ENCODE data around the gene NPAS2.

NPAS2 gene

GRCh38 chr2:100974712-100975520 is 155.0 kb downstream of the NPAS2 start:
- TF ChIP-seq LEF1 (IDR thresholded peaks at IDR 0.05; ENCODE audit: borderline replicate concordance) (no peak), TARDBP (IDR thresholded peaks at IDR 0.05) (no peak), PKNOX1 (IDR thresholded peaks at IDR 0.05) (no peak), FOXK2 (IDR thresholded peaks at IDR 0.05) (no peak), BHLHE40 (IDR thresholded peaks at IDR 0.05; ENCODE audit: borderline replicate concordance) (no peak), FOXA1 (IDR thresholded peaks at IDR 0.05) (no peak), L3MBTL2 (conservative IDR thresholded peaks at IDR 0.05) (no peak), CTBP1 (IDR thresholded peaks at IDR 0.05; ENCODE audit: borderline replicate concordance) (no peak), SP1 (IDR thresholded peaks at IDR 0.05) (no peak)
- DNase-seq (ENCODE audit: extremely low spot score): no peak
- POLR2A ChIA-PET: no interaction called here
- CTCF ChIA-PET: no interaction called here

- POLR2A ChIA-PET: no interaction called here
- CTCF ChIA-PET: no interaction called here
- TF ChIP-seq BHLHE40 (IDR thresholded peaks at IDR 0.05; ENCODE audit: borderline replicate concordance): no peak
- no peak for TF ChIP-seq L3MBTL2 (conservative IDR thresholded peaks at IDR 0.05)
- TF ChIP-seq FOXM1 (IDR thresholded peaks at IDR 0.05; ENCODE audit: borderline replicate concordance): no peak
- no peak for TF ChIP-seq ELF4 (IDR thresholded peaks at IDR 0.05)
- TF ChIP-seq LEF1 (IDR thresholded peaks at IDR 0.05; ENCODE audit: borderline replicate concordance): no peak
- TF ChIP-seq PKNOX1 (IDR thresholded peaks at IDR 0.05): no peak
- no peak for TF ChIP-seq NFRKB (IDR thresholded peaks at IDR 0.05)
- no peak for TF ChIP-seq FOXA1 (IDR thresholded peaks at IDR 0.05)
- no peak for TF ChIP-seq FOXK2 (IDR thresholded peaks at IDR 0.05)
- no peak for TF ChIP-seq CTBP1 (IDR thresholded peaks at IDR 0.05; ENCODE audit: borderline replicate concordance)
- no peak for TF ChIP-seq ZNF384 (IDR thresholded peaks at IDR 0.05)
- no peak for TF ChIP-seq SP1 (IDR thresholded peaks at IDR 0.05)
- TF ChIP-seq SUZ12 (IDR thresholded peaks at IDR 0.05): no peak
- no peak for TF ChIP-seq HDGF (IDR thresholded peaks at IDR 0.05; ENCODE audit: borderline replicate concordance)
- no peak for TF ChIP-seq TARDBP (IDR thresholded peaks at IDR 0.05)
- no peak for DNase-seq (ENCODE audit: extremely low spot score)
These were observed 155.5 kb downstream of the NPAS2 start for GRCh38 chr2:100975521-100975785.

- TF ChIP-seq FOXK2 (IDR thresholded peaks at IDR 0.05): no peak
- no peak for TF ChIP-seq SUZ12 (IDR thresholded peaks at IDR 0.05)
- TF ChIP-seq LEF1 (IDR thresholded peaks at IDR 0.05; ENCODE audit: borderline replicate concordance): no peak
- TF ChIP-seq FOXM1 (IDR thresholded peaks at IDR 0.05; ENCODE audit: borderline replicate concordance): no peak
- TF ChIP-seq CTBP1 (IDR thresholded peaks at IDR 0.05; ENCODE audit: borderline replicate concordance): no peak
- ChIA-PET CTCF (interaction anchor here (1.0 kb wide), 1 partner anchor 164 kb away, joined by 10 read pairs; no protein-coding TSS in a partner anchor), POLR2A (no interaction called here)
- DNase-seq (ENCODE audit: extremely low spot score): no peak
These were observed 156.1 kb downstream of the NPAS2 start for GRCh38 chr2:100976061-100976460.

- POLR2A ChIA-PET: interaction anchor here (1.3 kb wide), 1 partner anchor 25 kb away, joined by 3 read pairs; no protein-coding TSS in a partner anchor
- TF ChIP-seq L3MBTL2 (conservative IDR thresholded peaks at IDR 0.05) (no peak), ZNF384 (IDR thresholded peaks at IDR 0.05) (no peak), LEF1 (IDR thresholded peaks at IDR 0.05; ENCODE audit: borderline replicate concordance) (no peak), ELF4 (IDR thresholded peaks at IDR 0.05) (no peak), FOXM1 (IDR thresholded peaks at IDR 0.05; ENCODE audit: borderline replicate concordance) (no peak), FOXA1 (IDR thresholded peaks at IDR 0.05) (no peak)
- CTCF ChIA-PET: interaction anchor here (1.0 kb wide), 1 partner anchor 165 kb away, joined by 10 read pairs; no protein-coding TSS in a partner anchor
- no peak for DNase-seq (ENCODE audit: extremely low spot score)
These were observed 156.9 kb downstream of the NPAS2 start for GRCh38 chr2:100976645-100977391.

GRCh38 chr2:100977511-100977910 is 157.6 kb downstream of the NPAS2 start:
- CTCF ChIA-PET: no interaction called here
- POLR2A ChIA-PET: interaction anchor here (1.3 kb wide), 1 partner anchor 24 kb away, joined by 3 read pairs; no protein-coding TSS in a partner anchor
- TF ChIP-seq PKNOX1 (IDR thresholded peaks at IDR 0.05) (no peak), ZNF384 (IDR thresholded peaks at IDR 0.05) (no peak), ELF4 (IDR thresholded peaks at IDR 0.05) (no peak), BHLHE40 (IDR thresholded peaks at IDR 0.05; ENCODE audit: borderline replicate concordance) (no peak)
- no peak for DNase-seq (ENCODE audit: extremely low spot score)

GRCh38 chr2:100978582-100979191 is 158.7 kb downstream of the NPAS2 start:
- no peak for DNase-seq (ENCODE audit: extremely low spot score)
- TF ChIP-seq FOXK2 (IDR thresholded peaks at IDR 0.05): no peak
- TF ChIP-seq LEF1 (IDR thresholded peaks at IDR 0.05; ENCODE audit: borderline replicate concordance): no peak
- no peak for TF ChIP-seq FOXM1 (IDR thresholded peaks at IDR 0.05; ENCODE audit: borderline replicate concordance)
- no peak for TF ChIP-seq CTBP1 (IDR thresholded peaks at IDR 0.05; ENCODE audit: borderline replicate concordance)
- TF ChIP-seq ELF4 (IDR thresholded peaks at IDR 0.05): no peak
- no peak for TF ChIP-seq HDGF (IDR thresholded peaks at IDR 0.05; ENCODE audit: borderline replicate concordance)
- no peak for TF ChIP-seq BHLHE40 (IDR thresholded peaks at IDR 0.05; ENCODE audit: borderline replicate concordance)
- TF ChIP-seq SUZ12 (IDR thresholded peaks at IDR 0.05): no peak
- no peak for TF ChIP-seq TARDBP (IDR thresholded peaks at IDR 0.05)
- no peak for TF ChIP-seq L3MBTL2 (conservative IDR thresholded peaks at IDR 0.05)
- no peak for TF ChIP-seq FOXA1 (IDR thresholded peaks at IDR 0.05)
- no peak for TF ChIP-seq SP1 (IDR thresholded peaks at IDR 0.05)
- no peak for TF ChIP-seq ZNF384 (IDR thresholded peaks at IDR 0.05)
- TF ChIP-seq PKNOX1 (IDR thresholded peaks at IDR 0.05): no peak
- TF ChIP-seq ARNT (IDR thresholded peaks at IDR 0.05): no peak
- no peak for TF ChIP-seq NFRKB (IDR thresholded peaks at IDR 0.05)
- CTCF ChIA-PET: interaction anchor here (0.5 kb wide), 1 partner anchor 1496 kb away, joined by 4 read pairs; no protein-coding TSS in a partner anchor
- POLR2A ChIA-PET: no interaction called here

All from HEK293T (cell line).